D721Med (cell line): ENCODE measurements around the gene CCBE1.

ENCODE experiments used
- DNase-seq: peaks from one replicate; pipeline ENCODE4 v3.0.0; 2011; ENCODE audit warnings: low spot score; ENCODE audit not compliant: insufficient read length
- FAIRE-seq: peaks from 2 replicates; lab custom pipeline; 2011; peaks lifted over from hg19 to GRCh38; lab: Jason Lieb, UNC
- CTCF ChIP-seq: IDR thresholded peaks from 2 replicates; pipeline ENCODE4 v1.5.1; 2012; ENCODE audit warnings: mild to moderate bottlenecking, control low read depth; ENCODE audit not compliant: insufficient read depth; ENCODE audit errors: missing control alignments

The CCBE1 gene

DNA sequence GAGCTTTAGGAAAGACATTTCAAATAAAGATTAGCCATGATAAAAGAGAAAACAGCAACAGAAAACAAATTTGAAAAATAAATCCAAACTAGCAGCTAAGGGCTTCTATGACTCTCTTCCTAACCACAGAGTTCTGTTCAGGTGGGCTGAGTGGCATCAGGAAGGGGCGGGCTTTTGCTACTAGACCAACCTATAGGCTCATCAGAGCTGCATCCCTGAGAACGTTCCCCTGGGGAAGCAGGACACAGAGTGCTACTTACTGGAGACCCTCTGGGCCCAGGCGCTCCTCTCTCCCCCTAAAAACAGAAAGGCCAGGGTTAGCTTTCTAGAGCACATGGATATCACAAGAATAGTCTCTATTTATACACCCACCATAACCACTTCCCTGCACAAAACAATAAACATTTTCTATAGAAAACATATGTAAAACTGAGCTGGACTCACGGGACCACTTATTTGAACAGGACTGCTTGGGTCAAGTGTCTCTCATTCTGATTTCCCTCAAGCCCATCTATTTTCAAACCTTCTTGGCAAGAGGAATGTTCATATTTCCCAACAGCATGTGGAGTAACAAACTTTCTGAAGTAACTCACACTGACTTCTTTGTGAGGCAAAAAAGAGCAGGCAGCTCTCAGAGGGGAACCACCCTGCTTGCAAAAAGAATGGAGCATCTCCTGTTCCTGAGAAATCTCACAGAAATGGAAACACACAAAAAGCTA, 259.2 kb downstream of the CCBE1 start:
- no peak for DNase-seq
- no peak for TF ChIP-seq CTCF

GRCh38 chr18:59432803-59433597, 264.2 kb downstream of the CCBE1 start:
- DNase-seq (no peak), FAIRE-seq (peak; percentile 41)
- no peak for TF ChIP-seq CTCF

More for the DNA sequence above, 259.2 kb downstream of the CCBE1 start:
- peak; percentile 11 for FAIRE-seq

DNA sequence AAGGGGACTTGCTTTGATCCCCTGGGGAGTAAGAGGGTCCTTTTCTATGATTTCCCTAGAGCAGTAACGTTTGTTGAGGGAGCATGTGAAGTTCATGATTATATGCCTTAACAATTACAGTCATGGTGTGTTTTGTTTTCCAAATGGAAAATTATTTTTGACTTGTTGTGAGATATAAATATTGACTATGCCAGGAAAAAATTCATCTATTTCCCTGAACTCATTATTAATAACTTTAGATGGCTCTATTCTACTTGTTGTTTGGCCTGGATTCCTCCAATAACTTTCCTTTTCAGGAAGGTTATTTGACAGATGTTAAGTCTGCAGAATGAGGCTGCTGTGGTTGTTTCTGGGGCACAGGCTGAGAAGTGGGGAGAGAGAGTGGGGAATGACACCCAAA, 266.1 kb downstream of the CCBE1 start:
- no peak for TF ChIP-seq CTCF
- DNase-seq (no peak), FAIRE-seq (peak; percentile 98)

- no peak for DNase-seq
- peak; percentile 92 for FAIRE-seq
- no peak for TF ChIP-seq CTCF
Observed at GRCh38 chr18:59429608-59430007, 267.6 kb downstream of the CCBE1 start.

GRCh38 chr18:59428018-59428417, 269.2 kb downstream of the CCBE1 start:
- FAIRE-seq, result no peak
- DNase-seq, result no peak
- no peak for TF ChIP-seq CTCF

DNA sequence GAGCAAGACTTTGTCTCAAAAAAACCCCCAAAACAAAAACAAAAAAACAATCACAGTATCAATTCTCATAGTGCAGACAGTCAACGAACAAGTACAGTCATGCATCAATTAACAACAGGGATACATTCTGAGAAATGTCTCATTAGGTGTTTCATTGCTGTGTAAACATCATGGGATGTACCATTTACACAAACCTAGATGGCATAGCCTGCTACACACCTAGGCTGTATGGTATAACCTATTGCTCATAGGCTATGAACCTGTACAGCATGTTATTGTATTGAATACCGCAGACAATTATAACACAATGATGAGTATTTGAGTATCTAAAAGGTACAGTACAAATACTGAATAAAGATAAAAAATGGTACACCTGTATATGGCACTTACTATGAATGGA, 270.4 kb downstream of the CCBE1 start:
- DNase-seq (no peak), FAIRE-seq (no peak)
- no peak for TF ChIP-seq CTCF

GRCh38 chr18:59423259-59423658, 274.0 kb downstream of the CCBE1 start:
- FAIRE-seq (no peak), DNase-seq (no peak)
- no peak for TF ChIP-seq CTCF
